Measurements from ENCODE around the gene PIK3R1.
A peak's percentile ranks its signal among the peaks of the same experiment; 100 is the strongest.

PIK3R1 gene

GRCh38 chr5:68253624-68254585 lies 38.3 kb downstream of the PIK3R1 start:
- DNase-seq, result no peak

GRCh38 chr5:68254810-68255209 lies 39.3 kb downstream of the PIK3R1 start:
- peak; percentile 33 for DNase-seq

GRCh38 chr5:68255305-68256120 lies 40.0 kb downstream of the PIK3R1 start:
- DNase-seq, result peak; percentile 29

- DNase-seq, result peak; percentile 98
Measured at GRCh38 chr5:68257210-68257609, 41.7 kb downstream of the PIK3R1 start.

GRCh38 chr5:68258531-68258930 lies 43.0 kb downstream of the PIK3R1 start:
- peak; percentile 95 for DNase-seq

- no peak for DNase-seq
Measured at GRCh38 chr5:68259700-68260099, 44.1 kb downstream of the PIK3R1 start.

GRCh38 chr5:68260467-68260866 lies 44.9 kb downstream of the PIK3R1 start:
- peak; percentile 59 for DNase-seq

- DNase-seq, result peak; percentile 80
Measured at GRCh38 chr5:68261169-68261568, 45.6 kb downstream of the PIK3R1 start.

- DNase-seq, result peak; percentile 98
Measured at GRCh38 chr5:68261569-68262065, 46.1 kb downstream of the PIK3R1 start.

- peak; percentile 59 for DNase-seq
Measured at GRCh38 chr5:68264024-68264956, 48.7 kb downstream of the PIK3R1 start.

- peak; percentile 51 for DNase-seq
Measured at GRCh38 chr5:68265347-68265746, 49.8 kb downstream of the PIK3R1 start.

- DNase-seq, result no peak
Measured at GRCh38 chr5:68265822-68266395, 50.4 kb downstream of the PIK3R1 start.

- DNase-seq, result no peak
Measured at GRCh38 chr5:68266457-68266856, 50.9 kb downstream of the PIK3R1 start.

- DNase-seq, result peak; percentile 55
Measured at GRCh38 chr5:68267066-68267465, 51.5 kb downstream of the PIK3R1 start.

GRCh38 chr5:68268101-68268851 lies 52.7 kb downstream of the PIK3R1 start:
- no peak for DNase-seq

GRCh38 chr5:68268852-68269130 lies 53.2 kb downstream of the PIK3R1 start:
- DNase-seq, result no peak

GRCh38 chr5:68269820-68270219 lies 54.3 kb downstream of the PIK3R1 start:
- DNase-seq, result no peak

GRCh38 chr5:68270399-68270975 lies 54.9 kb downstream of the PIK3R1 start:
- no peak for DNase-seq

- DNase-seq, result peak; percentile 48
Measured at GRCh38 chr5:68271124-68271523, 55.6 kb downstream of the PIK3R1 start.

- DNase-seq, result peak; percentile 43
Measured at GRCh38 chr5:68272289-68272688, 56.7 kb downstream of the PIK3R1 start.

All from NCI-H69 (cell line).